HFF-Myc (cell line): ENCODE data around the gene DIS3L.
A peak's percentile ranks its signal among the peaks of the same experiment; 100 is the strongest.

Source experiments
- DNase-seq: peaks from one replicate; pipeline ENCODE4 v3.0.0-alpha.2; 2011; ENCODE audit warnings: low read depth; ENCODE audit errors: extremely low read depth
- H3K4me3 ChIP-seq: replicated peaks from 2 replicates; pipeline ENCODE4 v1.5.1; 2011; ENCODE audit warnings: low read depth, mild to moderate bottlenecking, control low read depth, low read length
- CTCF ChIP-seq: IDR thresholded peaks from 2 replicates; pipeline ENCODE4 v1.5.1; 2012; ENCODE audit warnings: mild to moderate bottlenecking, low read depth, low read length, control low read depth; ENCODE audit errors: missing control alignments

DIS3L gene

DNA sequence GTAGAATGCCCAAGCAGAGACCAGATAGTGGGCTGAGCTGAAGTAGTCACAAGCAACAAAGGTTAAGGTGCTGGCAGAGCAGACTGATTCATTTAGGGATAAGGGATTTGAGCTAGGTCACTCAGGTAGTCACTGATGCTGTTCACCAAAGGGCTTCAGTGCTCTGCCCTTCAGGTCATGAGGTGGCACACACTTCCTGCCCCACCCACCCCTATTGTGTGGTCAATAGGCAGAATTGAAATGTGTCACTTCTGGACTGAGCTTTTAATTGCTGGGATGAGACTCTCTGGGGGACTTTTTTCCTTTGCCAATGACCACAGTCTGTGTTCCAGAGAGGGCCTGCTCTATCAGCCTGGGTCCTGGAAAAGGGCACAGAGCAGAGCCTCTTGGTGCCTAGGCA lies 2.9 kb upstream of the DIS3L start:
- no peak overlapping the region for H3K4me3 ChIP-seq
- TF ChIP-seq CTCF: no peak
- no peak for DNase-seq

GRCh38 chr15:66291816-66292570 lies 1.4 kb upstream of the DIS3L start:
- H3K4me3 ChIP-seq: peak overlapping the region; percentile 53; the same call in 1 of the 2 replicates
- no peak for DNase-seq

GRCh38 chr15:66292571-66293418 lies 573 bp upstream of the DIS3L start:
- H3K4me3 ChIP-seq: peak overlapping the region; percentile 53
- DNase-seq: no peak
- TF ChIP-seq CTCF: no peak

More at GRCh38 chr15:66291816-66292570, 1.4 kb upstream of the DIS3L start:
- TF ChIP-seq CTCF: no peak

- peak overlapping the region; percentile 53 for H3K4me3 ChIP-seq
- no peak for TF ChIP-seq CTCF
- peak; percentile 75 for DNase-seq
These were observed 976 bp downstream of the DIS3L start for GRCh38 chr15:66294157-66294931.

DNA sequence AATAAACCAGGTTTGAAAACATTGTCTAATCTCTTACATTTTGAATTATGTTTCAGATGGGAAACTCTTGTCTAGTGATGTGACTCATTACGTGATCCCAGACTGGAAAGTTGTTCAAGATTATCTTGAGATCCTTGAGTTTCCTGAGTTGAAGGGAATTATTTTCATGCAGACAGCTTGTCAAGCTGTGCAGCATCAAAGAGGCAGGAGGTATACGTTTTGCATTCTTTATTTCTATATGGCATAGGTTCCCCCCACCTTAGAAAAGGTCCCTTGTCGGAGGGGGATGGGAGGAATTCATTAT lies 1.5 kb downstream of the DIS3L start:
- H3K4me3 ChIP-seq: peak overlapping the region; percentile 53
- no peak for DNase-seq

GRCh38 chr15:66296186-66296585 lies 2.8 kb downstream of the DIS3L start:
- H3K4me3 ChIP-seq: no peak overlapping the region
- no peak for TF ChIP-seq CTCF
- no peak for DNase-seq

More for the DNA sequence above, 1.5 kb downstream of the DIS3L start:
- TF ChIP-seq CTCF: no peak
